Neuronal stem cell (in vitro differentiated cells): ENCODE data around the gene PRDM8.

Source experiments
- DNase-seq: peaks from one replicate; pipeline ENCODE4 v3.0.0-alpha.2; 2013; ENCODE audit warnings: low spot score
- H2AFZ ChIP-seq: one replicate; pipeline ENCODE4 v1.6.1; 2013; ENCODE audit warnings: mild to moderate bottlenecking, low read length, inconsistent platforms
- H2AK5ac ChIP-seq: 2 replicates; pipeline ENCODE4 v1.6.1; 2013; ENCODE audit warnings: low read depth, mild to moderate bottlenecking, inconsistent platforms, low read length, moderate library complexity, mixed read lengths
- H2BK120ac ChIP-seq: 2 replicates; pipeline ENCODE4 v1.6.1; 2013; ENCODE audit warnings: low read depth, mild to moderate bottlenecking, inconsistent platforms, low read length, moderate library complexity, mixed read lengths
- H2BK12ac ChIP-seq: one replicate; pipeline ENCODE4 v1.6.1; 2013; ENCODE audit warnings: low read length, inconsistent platforms
- H2BK15ac ChIP-seq: 2 replicates; pipeline ENCODE4 v1.6.1; 2013; ENCODE audit warnings: mild to moderate bottlenecking, low read length, inconsistent platforms, mixed read lengths
- H2BK5ac ChIP-seq: one replicate; pipeline ENCODE4 v1.6.1; 2013; ENCODE audit warnings: inconsistent platforms, mild to moderate bottlenecking, low read length, moderate library complexity
- H3K14ac ChIP-seq: one replicate; pipeline ENCODE4 v1.6.1; 2013; ENCODE audit warnings: low read length, inconsistent platforms
- H3K18ac ChIP-seq: 2 replicates; pipeline ENCODE4 v1.6.1; 2013; ENCODE audit warnings: low read length, inconsistent platforms
- H3K23ac ChIP-seq: 2 replicates; pipeline ENCODE4 v1.6.1; 2013; ENCODE audit warnings: low read depth, mild to moderate bottlenecking, mixed read lengths, low read length, inconsistent platforms; ENCODE audit not compliant: poor library complexity
- H3K27ac ChIP-seq: replicated peaks from 3 replicates; pipeline ENCODE4 v1.5.1; 2013; ENCODE audit warnings: low read length, inconsistent platforms
- H3K27me3 ChIP-seq, 3 experiments: 2 replicates each; pipeline ENCODE4 v1.6.1; 2013; ENCODE audit warnings: low read length in 3 of 3, mild to moderate bottlenecking in 2 of 3, inconsistent platforms in 1 of 3, low read depth in 1 of 3, mixed read lengths in 1 of 3, moderate library complexity in 1 of 3; ENCODE audit not compliant: control insufficient read depth in 3 of 3, insufficient read depth in 3 of 3
- H3K36me3 ChIP-seq, 2 donors: replicated peaks in 1 of 2; 2 replicates each; pipeline ENCODE4 v1.6.1; 2013; ENCODE audit warnings: low read length in 2 of 2; ENCODE audit not compliant: control insufficient read depth in 2 of 2, insufficient read depth in 2 of 2
- H3K4ac ChIP-seq: 2 replicates; pipeline ENCODE4 v1.6.1; 2013; ENCODE audit warnings: inconsistent platforms, mild to moderate bottlenecking, low read length, moderate library complexity
- H3K4me1 ChIP-seq, 2 donors: 1 replicate in 1 of 2; 2 replicates in 1 of 2; pipeline ENCODE4 v1.6.1; 2013; ENCODE audit warnings: low read length in 2 of 2, low read depth in 1 of 2; ENCODE audit not compliant: control insufficient read depth in 2 of 2, insufficient read depth in 1 of 2
- H3K4me2 ChIP-seq: one replicate; pipeline ENCODE4 v1.6.1; 2013; ENCODE audit warnings: mild to moderate bottlenecking, low read length, inconsistent platforms; ENCODE audit not compliant: insufficient read depth, poor library complexity, severe bottlenecking
- H3K4me3 ChIP-seq, 2 donors: 2 replicates each; pipeline ENCODE4 v1.5.1; 2013; ENCODE audit warnings: low read length in 2 of 2, mild to moderate bottlenecking in 2 of 2, inconsistent platforms in 1 of 2, moderate library complexity in 1 of 2
- H3K79me1 ChIP-seq: one replicate; pipeline ENCODE4 v1.6.1; 2013; ENCODE audit warnings: low read depth, mild to moderate bottlenecking, inconsistent platforms, low read length, moderate library complexity
- H3K9ac ChIP-seq: one replicate; pipeline ENCODE4 v1.6.1; 2013; ENCODE audit warnings: mild to moderate bottlenecking, low read depth, low read length, inconsistent platforms; ENCODE audit not compliant: poor library complexity
- H3K9me3 ChIP-seq, 2 donors: replicated peaks in 1 of 2; 2 replicates each; pipeline versions ENCODE3 to v1.6.1; 2013; ENCODE audit warnings: low read length in 2 of 2, mild to moderate bottlenecking in 2 of 2, inconsistent platforms in 1 of 2, low read depth in 1 of 2, mixed read lengths in 1 of 2, moderate library complexity in 1 of 2; ENCODE audit not compliant: control insufficient read depth in 2 of 2, insufficient read depth in 1 of 2
- H4K8ac ChIP-seq: one replicate; pipeline ENCODE4 v1.6.1; 2013; ENCODE audit warnings: low read depth, mild to moderate bottlenecking, inconsistent platforms, low read length, moderate library complexity
- H4K91ac ChIP-seq: one replicate; pipeline ENCODE4 v1.6.1; 2013; ENCODE audit warnings: low read length, low read depth, mild to moderate bottlenecking, inconsistent platforms; ENCODE audit not compliant: poor library complexity
- WGBS, 2 donors: extraction: QIAGEN DNeasy Blood & Tissue Kit; methylation state at CpG; one replicate each; pipeline ENCODE4 v1.1.7; 2013; ENCODE audit warnings: missing lambda C conversion rate in 2 of 2, mixed read lengths in 1 of 2; ENCODE audit not compliant: insufficient read length in 2 of 2, insufficient replicate concordance in 1 of 2; ENCODE audit errors: extremely low coverage in 2 of 2; 5-methylcytosine and 5-hydroxymethylcytosine counted together

PRDM8 gene

DNA sequence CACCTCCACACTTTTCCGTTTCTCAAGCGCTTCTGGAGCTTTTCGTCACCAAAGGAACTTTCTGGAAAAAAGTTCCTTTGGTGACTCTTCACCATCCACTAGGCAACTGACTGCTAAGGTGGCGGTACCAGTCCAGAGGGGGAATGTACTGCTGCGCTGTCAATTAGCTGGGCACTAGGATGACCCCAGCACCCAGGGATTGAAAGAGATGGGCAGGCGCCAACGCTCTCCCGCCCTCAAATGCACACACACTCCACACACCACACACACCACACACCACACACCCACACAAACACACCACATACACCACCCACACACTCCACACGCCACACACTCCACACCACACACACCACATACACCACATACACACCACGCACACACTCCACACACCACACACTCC, 10.4 kb downstream of the PRDM8 start:
- 100% methylated on average over 2 of the region's 10 CpGs; no CpG with 5 or more reads in 1 of the 2 donors for WGBS, 2 donors
- Histone ChIP-seq H3K27me3 (peaks cover 28 to 79% (median 60%) of the 10 kb centered on the region in 3 experiments), H2AK5ac (no peak overlapping the region)

DNA sequence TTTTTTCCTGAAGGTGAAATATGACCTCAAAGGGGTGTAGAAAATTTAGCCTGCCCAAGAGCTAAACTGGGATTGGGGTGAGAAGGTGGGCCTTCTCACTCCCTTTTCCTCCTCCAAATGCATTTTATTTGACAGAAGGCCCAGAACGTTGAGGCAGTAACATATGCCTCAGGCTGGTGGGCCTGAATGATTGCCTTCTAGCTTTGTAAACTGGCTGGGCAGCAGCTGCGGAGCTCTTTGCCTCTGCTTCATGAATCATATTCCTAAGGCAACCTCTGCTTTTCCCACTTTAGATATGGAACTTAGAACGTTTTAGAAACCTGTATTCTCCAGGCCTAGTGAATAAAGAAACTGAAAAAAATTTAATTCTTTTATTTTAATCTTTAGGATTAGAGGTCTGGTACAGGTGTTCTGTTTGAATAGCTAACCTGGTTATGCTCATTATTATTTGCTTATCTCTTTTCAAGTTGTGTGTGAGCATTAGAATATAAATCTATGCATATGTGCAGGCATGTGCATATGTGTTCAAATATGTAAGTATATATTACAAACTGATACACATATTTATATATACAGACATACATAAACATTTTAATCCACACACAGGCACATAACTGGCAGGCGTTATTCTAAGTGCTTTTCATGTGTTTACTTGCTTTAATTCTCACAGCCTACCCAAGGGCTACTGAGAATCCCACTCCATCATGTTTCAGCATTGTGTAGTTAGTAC, 11.5 kb downstream of the PRDM8 start:
- no peak overlapping the region for H3K4me2 ChIP-seq
- no peak overlapping the region for H3K4ac ChIP-seq
- H3K9me3 ChIP-seq = peaks cover 6 to 11% of the 10 kb centered on the region in 2 donors
- H4K8ac ChIP-seq = no peak overlapping the region
- H3K9ac ChIP-seq = no peak overlapping the region
- H2BK120ac ChIP-seq = no peak overlapping the region
- H2AFZ ChIP-seq = no peak overlapping the region
- WGBS, 2 donors = no CpG with 5 or more reads among the region's 4 CpGs
- H2BK15ac ChIP-seq = no peak overlapping the region
- no peaks in the 10 kb centered on the region for H3K36me3 ChIP-seq
- H3K18ac ChIP-seq = no peak overlapping the region
- H3K4me1 ChIP-seq = peaks cover 0 to 8% of the 10 kb centered on the region in 2 donors
- H2BK12ac ChIP-seq = no peak overlapping the region
- H3K27me3 ChIP-seq = peaks cover 21 to 70% (median 49%) of the 10 kb centered on the region in 3 experiments
- no peak overlapping the region for H2AK5ac ChIP-seq
- DNase-seq = no peak
- H2BK5ac ChIP-seq = no peak overlapping the region
- H3K4me3 ChIP-seq = no peak overlapping the region
- peaks cover 4% of the 10 kb centered on the region for H3K79me1 ChIP-seq
- H3K27ac ChIP-seq = no peak overlapping the region
- no peak overlapping the region for H3K14ac ChIP-seq
- H4K91ac ChIP-seq = no peak overlapping the region
- no peak overlapping the region for H3K23ac ChIP-seq

More for the DNA sequence above, 10.4 kb downstream of the PRDM8 start:
- Histone ChIP-seq H3K23ac (peak overlapping the region; percentile 45), H2BK120ac (no peak overlapping the region), H2BK12ac (no peak overlapping the region), H4K91ac (no peak overlapping the region), H3K36me3 (no peaks in the 10 kb centered on the region), H4K8ac (peak overlapping the region; percentile 65), H3K9ac (peak overlapping the region; percentile 32), H3K14ac (peak overlapping the region; percentile 38), H3K18ac (peak overlapping the region; percentile 17), H3K4ac (peak overlapping the region; percentile 53), H3K79me1 (peaks cover 4% of the 10 kb centered on the region), H3K4me2 (no peak overlapping the region), H3K4me3 (peak overlapping the region in 1 of 2 donors; percentile 64), H2BK5ac (no peak overlapping the region), H3K27ac (no peak overlapping the region), H3K4me1 (peaks cover 0 to 10% of the 10 kb centered on the region in 2 donors), H2AFZ (no peak overlapping the region), H2BK15ac (no peak overlapping the region), H3K9me3 (peaks cover 10 to 11% of the 10 kb centered on the region in 2 donors)
- DNase-seq = no peak

DNA sequence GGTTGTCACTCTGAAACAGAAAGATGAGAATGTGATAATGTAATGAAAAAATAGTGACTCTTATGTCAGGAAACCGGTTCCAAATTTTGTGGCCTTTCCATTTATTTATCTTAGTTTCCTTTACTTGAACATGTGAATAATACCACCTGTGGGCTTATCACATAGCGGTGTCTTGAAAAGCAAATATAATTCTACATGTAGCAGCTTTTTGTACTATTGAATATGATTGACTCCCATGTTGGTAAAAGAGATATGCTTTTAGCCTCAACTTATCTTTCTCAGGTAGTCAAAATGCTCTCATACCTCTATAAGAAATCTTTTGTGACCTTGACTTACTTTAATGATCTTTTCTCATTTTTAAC, 12.0 kb downstream of the PRDM8 start:
- Histone ChIP-seq H2BK15ac (no peak overlapping the region), H3K4ac (no peak overlapping the region), H4K8ac (no peak overlapping the region), H3K36me3 (no peaks in the 10 kb centered on the region), H3K9me3 (peaks cover 6 to 11% of the 10 kb centered on the region in 2 donors), H3K9ac (no peak overlapping the region), H3K4me2 (no peak overlapping the region), H2AK5ac (no peak overlapping the region), H3K18ac (no peak overlapping the region), H3K4me3 (no peak overlapping the region), H3K79me1 (peaks cover 4% of the 10 kb centered on the region), H3K14ac (no peak overlapping the region), H2AFZ (no peak overlapping the region), H2BK5ac (no peak overlapping the region), H3K4me1 (peaks cover 0 to 8% of the 10 kb centered on the region in 2 donors), H2BK120ac (no peak overlapping the region), H3K27me3 (peaks cover 21 to 64% (median 48%) of the 10 kb centered on the region in 3 experiments), H2BK12ac (no peak overlapping the region), H4K91ac (no peak overlapping the region), H3K23ac (no peak overlapping the region), H3K27ac (no peak overlapping the region)
- no peak for DNase-seq
- no CpG with 5 or more reads among the region's 2 CpGs for WGBS, 2 donors

DNA sequence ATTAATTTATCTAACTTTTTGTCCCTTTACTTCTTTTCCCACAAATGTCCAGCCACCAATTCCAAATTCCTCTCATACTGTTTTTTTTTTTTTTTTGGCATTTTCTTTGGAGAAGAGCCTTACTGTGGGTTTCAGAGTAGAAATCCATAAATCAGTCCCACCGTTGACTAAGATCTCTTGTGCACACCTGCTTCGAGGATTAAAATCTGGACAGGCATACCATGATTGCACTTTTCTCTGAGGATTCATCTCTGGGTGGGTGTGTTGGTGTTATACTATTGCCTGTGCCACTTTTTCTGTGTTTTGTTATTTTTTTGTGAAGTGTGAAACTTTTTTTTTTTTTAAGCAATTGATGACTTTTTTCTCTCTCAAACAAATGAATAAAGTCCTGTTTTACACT, 13.2 kb downstream of the PRDM8 start:
- Histone ChIP-seq H3K23ac (no peak overlapping the region), H3K36me3 (no peaks in the 10 kb centered on the region), H3K4me3 (no peak overlapping the region), H2BK12ac (no peak overlapping the region), H3K27ac (no peak overlapping the region), H4K8ac (no peak overlapping the region), H4K91ac (no peak overlapping the region), H3K9ac (no peak overlapping the region), H2AK5ac (no peak overlapping the region), H3K79me1 (peaks cover 4% of the 10 kb centered on the region), H3K14ac (no peak overlapping the region), H2BK5ac (no peak overlapping the region), H3K9me3 (peaks cover 6 to 11% of the 10 kb centered on the region in 2 donors), H2AFZ (no peak overlapping the region), H3K4me2 (no peak overlapping the region), H3K4me1 (peaks cover 0 to 8% of the 10 kb centered on the region in 2 donors), H3K27me3 (peaks cover 21 to 53% (median 38%) of the 10 kb centered on the region in 3 experiments), H2BK15ac (no peak overlapping the region), H3K18ac (no peak overlapping the region), H3K4ac (no peak overlapping the region), H2BK120ac (no peak overlapping the region)
- whole genome bisulfite sequencing, 2 donors = no CpG with 5 or more reads among the region's 2 CpGs
- DNase-seq = no peak
